HG02885 (cell line): ENCODE measurements around the gene XRCC4.

Experiments
- ATAC-seq: cut with Tn5 transposase; IDR thresholded peaks from one replicate; pipeline ENCODE4 v1.9.1; 2021; ENCODE audit warnings: mild to moderate bottlenecking; ENCODE audit not compliant: unreplicated experiment, poor library complexity

The XRCC4 gene

DNA sequence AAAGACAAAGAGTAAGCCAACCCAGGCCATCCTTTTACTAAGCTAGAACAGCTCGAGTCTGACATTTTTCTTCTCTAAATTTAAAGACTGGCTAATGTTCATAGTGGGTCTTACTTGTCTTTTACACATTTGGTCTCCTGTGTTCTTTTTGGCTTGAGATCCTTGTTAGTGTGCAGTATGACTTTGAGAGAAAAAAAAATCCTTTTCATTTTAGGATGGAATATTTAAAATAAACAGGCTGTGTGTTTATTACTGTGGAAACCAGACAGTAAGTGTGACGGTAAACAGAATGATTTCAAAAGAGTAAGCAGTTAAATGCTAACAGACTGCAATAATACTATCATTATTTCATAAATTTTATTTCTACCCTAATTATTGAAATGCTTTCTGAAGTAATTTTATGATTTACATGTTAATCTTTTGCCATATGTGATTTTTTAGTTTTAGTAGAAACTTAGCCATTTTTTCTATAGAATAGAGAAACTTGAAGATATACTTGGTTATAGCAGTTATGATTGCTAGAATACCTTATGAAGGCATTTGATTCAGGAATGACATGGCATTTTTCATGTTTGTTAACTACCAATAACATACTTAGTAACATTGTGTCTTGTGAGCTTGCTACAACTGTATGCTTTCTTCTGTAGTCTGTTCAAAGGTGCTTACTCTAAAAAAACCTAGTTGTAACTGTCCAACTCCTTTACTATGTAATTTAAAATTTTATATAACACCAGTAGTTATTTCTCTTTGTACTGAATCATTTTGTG, 92.4 kb downstream of the XRCC4 start:
- ATAC-seq, result no peak

DNA sequence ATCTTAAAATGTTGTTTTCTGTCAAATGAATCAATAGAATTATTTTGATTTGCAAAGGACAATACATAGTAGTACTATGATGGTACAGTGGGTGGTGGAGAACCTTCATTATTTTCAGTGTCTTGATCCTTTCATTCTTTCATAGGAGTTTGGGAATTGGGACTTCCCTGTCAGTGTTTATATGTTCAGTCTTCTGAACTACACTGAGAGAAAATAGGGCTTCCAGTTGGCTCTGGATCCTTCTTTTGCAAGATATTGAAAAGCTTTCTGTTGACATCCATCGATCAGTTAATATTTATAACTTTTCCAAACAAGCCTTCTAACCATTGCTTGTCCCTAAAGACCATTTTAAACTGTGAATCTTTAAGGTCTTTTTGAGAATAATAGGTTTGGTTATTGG, 94.7 kb downstream of the XRCC4 start:
- ATAC-seq, result no peak

DNA sequence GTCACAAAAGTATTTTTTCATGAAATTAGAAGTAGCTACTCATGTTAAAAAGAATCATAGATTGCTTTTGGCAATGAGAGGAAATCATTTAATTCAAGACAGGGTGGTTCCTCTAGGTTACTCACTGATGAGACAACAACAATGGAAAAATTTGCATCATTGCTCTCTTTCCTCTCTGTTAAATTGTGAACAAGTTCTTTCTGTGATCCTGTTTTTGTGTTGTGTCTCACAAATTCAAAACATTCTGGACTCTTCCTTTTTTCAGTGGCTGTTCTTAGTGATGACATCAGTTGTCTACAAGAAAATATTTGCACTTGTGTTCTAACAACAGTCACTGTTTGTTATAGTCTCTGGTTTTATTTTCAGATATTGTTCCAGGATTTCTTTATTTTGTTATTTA, 95.3 kb downstream of the XRCC4 start:
- no peak for ATAC-seq

DNA sequence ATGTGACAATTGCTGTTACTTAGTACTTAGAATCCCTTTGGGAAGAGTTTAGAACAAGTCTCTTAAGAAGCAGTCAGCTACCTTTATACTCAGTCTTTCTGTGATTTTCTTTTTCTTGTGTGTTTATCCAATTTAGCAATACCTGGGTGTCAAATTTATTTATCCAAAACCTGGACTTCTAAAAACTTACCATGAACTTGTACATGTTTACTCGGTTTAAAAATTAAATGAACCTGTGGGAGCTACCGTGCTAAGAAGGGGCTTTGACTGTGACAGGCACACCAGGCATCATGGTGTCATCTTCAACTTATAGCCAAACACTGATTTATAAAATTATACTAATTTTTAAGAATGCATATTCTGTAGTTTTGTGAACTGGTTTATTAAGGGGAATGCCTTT, 96.5 kb downstream of the XRCC4 start:
- ATAC-seq, result no peak

DNA sequence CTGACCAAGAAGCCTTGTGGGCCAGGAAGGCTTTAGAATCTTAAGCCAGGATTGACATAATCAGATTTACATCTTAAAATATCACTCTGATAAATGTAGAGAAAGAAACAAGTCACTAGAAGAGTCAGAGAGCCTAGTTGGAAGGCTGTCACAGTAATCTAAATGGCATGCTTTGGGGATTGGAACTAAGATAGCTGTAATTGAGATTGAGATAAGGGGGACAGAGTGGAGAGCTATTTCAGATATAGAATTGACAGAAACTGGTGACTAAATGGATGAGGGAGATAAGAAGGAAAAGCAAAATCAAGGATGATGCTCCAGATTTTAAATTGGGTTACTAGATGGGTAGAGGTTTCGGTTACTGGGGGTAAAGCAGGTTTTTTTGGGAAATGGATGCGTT, 100.5 kb downstream of the XRCC4 start:
- ATAC-seq, result no peak

DNA sequence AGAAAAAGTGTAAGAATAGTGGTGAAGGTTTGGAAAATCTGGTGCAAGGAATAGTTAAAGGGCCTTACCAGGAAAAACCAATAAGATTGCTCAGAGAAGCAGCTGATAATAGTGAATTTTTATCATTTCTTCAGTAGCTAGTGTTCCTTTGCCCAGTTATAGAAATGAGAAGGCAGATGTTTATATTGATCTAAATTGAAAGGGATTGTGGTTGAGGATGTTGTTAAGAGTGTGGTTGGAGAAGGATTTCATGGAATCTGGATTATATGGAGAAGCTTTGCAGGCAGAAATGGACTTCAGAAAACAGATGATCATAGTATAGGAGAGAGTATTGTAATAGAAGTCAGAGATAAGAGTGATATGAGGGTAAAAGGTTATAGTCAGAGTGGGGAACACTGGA, 102.6 kb downstream of the XRCC4 start:
- no peak for ATAC-seq

DNA sequence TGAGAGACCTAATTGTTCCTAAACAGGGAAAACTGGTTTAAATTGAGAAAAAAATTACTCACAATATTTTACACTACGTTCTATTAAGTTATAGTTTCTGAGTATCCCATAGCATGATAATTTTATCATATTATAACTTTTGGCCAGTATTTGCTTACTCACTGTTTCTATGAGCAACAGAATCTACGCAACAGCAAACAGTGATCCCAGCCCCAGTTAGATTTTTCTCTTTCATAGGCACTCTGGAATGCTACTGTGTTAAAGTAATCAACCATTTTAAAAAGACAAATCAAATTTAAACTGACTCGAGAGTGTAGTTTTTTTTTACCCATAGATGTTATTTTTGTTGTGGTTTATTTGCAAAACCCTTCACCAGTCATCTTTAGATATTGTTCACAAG, 107.2 kb downstream of the XRCC4 start:
- ATAC-seq, result no peak

DNA sequence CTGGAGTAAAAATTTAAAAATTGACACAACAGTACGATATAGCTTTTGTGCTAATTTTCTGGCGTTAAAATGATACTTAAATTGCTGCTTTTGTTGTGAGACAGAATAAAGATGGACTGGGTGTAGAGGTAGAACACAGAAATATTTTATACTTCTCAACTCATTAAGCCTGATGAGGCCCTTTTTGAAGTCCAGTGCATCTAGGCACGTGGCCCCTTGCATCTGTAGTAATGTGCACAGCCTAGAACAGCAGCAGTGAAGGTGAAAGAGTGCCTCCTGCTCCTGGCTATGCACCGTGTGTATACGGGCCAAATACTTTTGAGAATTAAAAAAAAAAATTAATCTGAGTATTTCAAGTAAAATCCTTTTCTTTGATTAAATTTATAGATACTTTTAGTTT, 115.6 kb downstream of the XRCC4 start:
- ATAC-seq, result no peak

DNA sequence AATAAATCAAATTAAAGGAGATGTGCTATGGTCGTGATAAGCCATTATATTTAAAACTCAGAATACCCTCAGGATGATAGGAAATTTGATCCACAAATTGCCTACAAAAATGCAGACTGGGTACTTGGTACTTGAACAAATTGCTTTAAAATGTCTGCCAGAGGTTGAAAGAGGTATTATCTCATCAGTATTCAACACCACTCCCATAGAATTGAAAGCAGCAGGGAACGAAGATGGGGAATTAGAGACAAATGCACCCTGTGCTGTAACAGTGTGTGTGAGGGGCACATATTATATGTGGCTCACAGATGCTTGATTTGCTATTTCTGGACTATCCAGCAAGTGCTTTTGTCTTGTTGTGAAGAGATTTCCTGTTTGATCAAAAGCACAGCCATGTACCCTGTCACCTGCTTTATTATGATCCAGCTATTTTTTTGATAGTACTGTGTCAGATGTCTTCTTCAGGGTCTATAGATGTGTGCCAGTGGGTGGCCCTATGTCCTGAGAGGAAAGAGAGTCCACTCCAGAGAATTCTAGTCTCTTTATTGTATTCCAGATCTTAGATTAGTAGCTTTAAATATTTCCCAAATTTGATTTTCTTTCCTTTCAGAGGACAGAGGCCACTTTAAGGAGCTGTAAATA, 120.1 kb downstream of the XRCC4 start:
- no peak for ATAC-seq

DNA sequence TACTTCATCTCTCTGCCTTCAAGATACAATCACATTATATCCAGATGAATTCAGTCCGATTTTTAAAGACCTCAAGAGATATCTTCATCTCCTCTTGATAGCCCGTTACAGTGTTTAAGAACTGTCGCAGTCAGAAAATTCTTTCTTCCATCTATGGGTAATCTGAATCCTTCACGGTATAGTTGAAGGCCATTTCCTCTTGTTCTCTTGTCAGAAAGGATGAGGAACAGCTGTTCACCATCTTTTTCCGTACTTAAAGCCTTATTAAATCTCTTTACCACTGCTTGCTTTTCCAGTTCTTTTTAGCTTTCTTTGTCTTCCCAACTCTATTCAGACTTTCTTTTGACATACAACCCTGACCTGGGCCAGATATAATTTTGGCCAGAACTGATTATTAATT, 121.8 kb downstream of the XRCC4 start:
- no peak for ATAC-seq

DNA sequence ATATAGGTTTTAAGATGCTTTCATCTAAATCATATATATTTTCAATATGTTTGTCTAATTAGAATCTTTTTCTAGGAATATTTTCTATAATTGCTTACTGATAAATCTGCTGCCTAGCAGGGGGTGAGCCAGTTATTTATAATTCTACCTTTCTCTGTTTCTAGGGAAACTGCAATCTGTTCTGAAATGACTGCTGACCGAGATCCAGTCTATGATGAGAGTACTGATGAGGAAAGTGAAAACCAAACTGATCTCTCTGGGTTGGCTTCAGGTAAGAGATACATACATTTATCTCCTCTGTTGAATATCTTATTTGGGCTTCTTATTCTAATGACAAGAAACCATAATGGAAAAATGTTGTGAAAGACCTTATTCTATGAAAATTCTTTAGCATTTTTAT, 127.3 kb downstream of the XRCC4 start:
- peak; percentile 54 for ATAC-seq

DNA sequence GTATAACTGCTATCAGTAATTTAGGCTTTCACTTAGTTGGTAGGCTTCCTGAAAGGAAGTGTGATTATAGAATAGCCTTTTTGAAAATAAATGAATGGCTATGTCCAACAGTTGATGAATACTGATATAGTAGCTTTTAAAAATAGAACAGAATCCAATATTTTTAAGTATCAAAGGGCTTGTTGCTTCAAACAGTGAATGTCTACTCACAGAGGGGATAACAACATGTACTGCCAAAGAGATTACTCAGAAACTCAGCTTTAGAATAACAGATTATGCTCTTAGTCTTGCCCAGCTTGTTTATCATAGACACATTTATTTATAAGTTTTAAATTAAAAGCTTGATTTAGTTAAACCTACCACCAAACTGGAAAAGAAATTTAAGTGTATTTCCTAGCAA, 132.6 kb downstream of the XRCC4 start:
- ATAC-seq, result no peak

DNA sequence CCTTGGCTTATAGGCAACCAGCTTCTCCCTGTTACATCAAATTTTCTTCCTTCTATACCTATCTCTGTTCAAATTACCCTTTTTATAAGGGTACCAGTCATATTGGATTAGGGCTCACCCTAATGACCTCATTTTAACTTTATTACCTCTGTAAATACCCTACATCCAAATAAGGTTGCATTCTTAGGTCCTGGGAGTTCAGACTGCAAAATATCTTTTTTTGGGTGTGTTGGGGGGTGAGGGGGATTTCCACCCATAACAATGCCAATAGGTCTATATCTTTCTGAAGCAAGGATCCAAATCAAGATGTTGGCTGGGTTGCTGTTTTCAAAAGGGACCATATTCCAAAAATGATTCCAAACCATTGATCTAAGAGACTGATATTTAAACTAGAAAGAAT, 141.7 kb downstream of the XRCC4 start:
- no peak for ATAC-seq

DNA sequence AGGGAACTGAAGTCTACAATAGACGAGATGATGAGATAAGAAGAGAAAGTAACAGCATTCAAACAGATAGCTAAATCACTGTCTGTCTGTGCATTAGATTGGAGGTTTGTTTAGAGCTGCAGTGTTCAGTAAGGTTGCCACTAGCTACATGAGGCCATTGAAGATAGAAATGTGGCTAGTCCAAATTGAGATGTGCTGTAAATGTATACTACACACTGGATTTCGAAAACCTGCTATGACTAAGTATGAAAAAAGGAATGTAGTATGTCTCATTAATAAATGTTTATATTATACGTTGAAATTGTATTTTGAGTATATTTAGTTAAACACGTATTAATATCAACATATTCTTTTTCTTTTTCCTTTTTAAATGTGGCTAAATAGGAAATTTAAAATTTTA, 142.1 kb downstream of the XRCC4 start:
- no peak for ATAC-seq

DNA sequence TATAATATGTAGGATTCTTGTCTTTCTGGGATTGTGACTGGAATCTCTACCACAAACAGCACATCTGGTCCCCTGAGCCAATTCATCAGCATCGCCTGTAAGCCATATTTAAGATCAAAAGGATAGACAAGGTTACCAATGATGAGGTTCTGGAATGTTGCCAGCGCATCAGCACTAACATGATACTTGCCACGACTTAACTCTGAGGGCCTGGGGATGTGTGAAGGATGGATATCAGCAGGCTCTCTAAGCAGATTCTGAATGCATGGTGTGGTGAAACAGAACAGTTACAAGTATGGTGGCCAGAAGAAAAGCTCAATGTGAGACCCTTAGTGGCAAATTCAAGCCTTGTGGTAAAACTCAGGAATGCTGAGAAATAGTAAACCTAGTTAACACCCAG, 143.0 kb downstream of the XRCC4 start:
- ATAC-seq, result no peak

DNA sequence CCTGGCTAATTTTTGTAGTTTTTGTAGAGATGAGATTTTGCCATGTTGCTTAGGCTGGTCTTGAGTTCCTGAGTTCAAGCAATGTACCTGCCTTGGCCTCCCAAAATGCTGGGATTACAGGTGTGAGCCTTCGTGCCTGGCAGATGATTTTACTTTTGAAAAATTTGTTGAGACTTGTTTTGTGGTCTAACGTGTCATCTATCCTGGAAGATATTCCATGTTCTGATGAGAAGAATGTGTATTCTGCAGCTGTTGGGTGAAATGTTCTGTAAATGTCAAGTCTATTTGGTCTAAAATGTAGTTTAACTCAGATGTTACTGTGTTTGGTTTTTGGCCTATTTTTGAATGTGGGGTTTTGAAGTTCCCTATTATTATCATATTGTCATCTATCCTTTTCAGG, 145.6 kb downstream of the XRCC4 start:
- ATAC-seq, result no peak

DNA sequence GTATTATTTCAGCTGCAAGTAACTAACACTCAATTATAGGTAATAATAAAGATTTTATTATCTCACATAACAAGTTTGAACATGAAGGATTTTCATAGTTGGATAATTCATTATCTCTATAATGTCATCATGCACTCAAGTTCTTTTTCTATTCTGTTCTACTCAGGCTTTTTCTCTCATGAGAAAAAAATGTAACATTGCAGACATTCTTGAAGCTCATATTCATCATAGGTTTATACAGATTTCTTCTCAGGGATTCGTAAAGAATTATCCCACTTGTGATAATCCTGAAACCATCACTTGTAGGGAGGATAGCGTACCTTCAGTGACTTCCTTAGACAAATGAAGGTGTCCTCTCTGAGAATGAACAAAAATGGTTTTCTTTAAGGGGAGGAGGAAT, 150.3 kb downstream of the XRCC4 start:
- no peak for ATAC-seq

DNA sequence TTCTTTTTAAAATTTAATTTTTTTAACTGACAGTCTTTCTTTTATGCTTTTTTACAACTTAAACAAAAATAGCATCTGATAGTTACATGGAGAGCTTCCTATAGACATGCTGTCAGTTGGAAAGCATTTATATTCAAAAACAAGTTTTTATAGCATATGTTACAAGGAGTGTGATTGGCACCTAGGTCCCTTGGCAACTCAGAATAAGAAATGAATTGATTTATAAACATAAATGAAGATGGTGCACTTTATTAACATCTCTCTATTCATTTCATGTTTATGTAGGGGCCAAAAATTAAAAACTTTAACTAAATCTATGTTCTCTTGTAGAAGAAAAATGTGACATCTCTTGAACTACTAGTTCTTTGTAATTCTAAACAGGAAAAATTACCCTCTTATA, 153.2 kb downstream of the XRCC4 start:
- no peak for ATAC-seq

DNA sequence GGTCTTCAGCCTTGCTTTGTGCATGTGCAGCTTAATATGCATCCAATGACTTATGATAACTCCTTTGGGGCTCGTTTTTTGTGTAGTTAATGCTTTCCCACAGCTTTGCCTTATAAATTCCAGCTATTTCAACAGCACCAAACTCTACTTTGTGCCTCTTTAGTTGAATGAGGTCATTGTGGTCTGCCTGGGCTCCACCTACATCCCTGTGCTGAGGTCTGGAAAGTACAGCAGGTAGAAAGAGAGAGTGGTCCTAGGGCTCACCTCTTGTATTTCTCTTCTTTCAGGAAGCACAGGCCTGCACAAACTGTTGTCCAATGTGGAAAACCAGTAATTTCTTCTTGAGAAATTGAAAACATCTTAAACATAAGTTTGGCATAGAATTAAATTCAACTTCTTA, 167.2 kb downstream of the XRCC4 start:
- ATAC-seq, result peak; percentile 59

DNA sequence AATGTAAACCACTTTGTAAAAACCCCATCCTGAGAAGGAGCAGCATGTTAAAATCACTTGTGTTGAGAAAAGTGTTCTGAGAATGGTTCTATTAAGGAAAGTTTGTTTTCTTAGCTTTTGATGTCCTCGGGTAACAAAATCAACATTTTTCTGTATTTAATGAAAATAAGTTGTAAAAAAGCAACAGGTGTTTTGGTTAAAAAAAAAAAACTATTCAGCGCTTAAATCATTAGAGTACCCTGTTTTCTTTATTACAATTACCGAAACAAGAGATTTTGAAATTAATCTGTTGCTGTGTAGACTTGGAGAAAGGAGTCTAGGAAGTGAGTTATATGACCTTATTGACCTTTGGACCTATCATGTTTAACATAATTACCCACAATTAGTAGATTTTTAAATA, 167.7 kb downstream of the XRCC4 start:
- no peak for ATAC-seq

DNA sequence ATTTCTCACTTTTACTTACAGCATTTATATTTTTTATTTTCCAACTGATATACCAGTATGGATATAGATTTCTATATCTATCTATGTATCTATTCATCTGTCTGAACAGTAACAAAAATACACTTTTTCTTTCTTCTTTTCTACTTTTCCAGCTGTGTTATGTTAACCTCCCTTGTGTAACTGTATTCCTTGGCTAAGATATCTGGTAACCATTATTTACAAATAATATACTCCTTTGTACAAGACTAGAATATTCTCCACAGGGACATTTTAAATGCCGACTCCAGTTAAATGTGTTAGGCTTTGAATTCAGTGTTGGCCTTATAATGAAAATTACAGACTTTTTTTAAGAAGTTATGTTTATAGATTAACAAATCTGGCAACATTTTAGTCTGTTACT, 168.7 kb downstream of the XRCC4 start:
- ATAC-seq, result no peak

DNA sequence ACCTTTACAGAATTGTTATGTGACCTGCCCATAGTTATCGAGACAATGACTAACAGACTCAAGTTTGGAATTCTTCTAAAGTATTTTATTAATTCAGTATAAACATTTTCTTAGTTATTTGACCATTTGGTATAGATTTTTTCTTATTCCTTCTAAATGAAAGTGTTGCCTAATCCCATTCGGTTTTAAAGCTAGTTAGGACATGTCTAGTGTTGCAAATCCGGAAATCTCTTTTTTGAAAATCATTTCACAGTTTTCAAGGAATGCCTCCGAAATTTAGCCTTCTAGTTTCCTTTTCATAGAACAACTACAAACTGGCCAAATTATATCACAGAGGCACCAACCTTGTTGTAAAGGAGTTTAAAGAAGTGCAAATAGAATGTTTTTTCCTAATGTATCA, 171.8 kb downstream of the XRCC4 start:
- no peak for ATAC-seq
